A549 (cell line): ENCODE measurements around the gene SHC3.

Experiments
- BHLHE40 ChIP-seq: IDR thresholded peaks from 2 replicates; pipeline ENCODE4 v1.6.1; 2012; ENCODE audit warnings: low read depth, low read length, inconsistent platforms
- CHD2 ChIP-seq: fragments of 150-350 bp; IDR thresholded peaks from 2 replicates; pipeline ENCODE4 v1.6.1; 2014; ENCODE audit warnings: low read length; ENCODE audit not compliant: partially characterized antibody
- CTCF ChIP-seq: fragments of >200 bp; sonication (Bioruptor Twin); formaldehyde crosslinking; IDR thresholded peaks from 3 replicates; pipeline ENCODE4 v1.5.1; 2016
- EP300 ChIP-seq, 2 experiments: fragments of >200 bp; sonication (Bioruptor Twin); formaldehyde crosslinking; IDR thresholded peaks; 2 replicates in 1 of 2; 3 replicates in 1 of 2; pipeline ENCODE4 v1.6.1; 2016 to 2017
- MAX ChIP-seq: IDR thresholded peaks from 2 replicates; pipeline ENCODE4 v1.6.1; 2012
- RAD21 ChIP-seq, 2 experiments: fragments of >200 bp in 1 of 2; sonication (Bioruptor Twin) in 1 of 2; formaldehyde crosslinking in 1 of 2; IDR thresholded peaks in 1 of 2; conservative IDR thresholded peaks in 1 of 2; 2 replicates in 1 of 2; 3 replicates in 1 of 2; pipeline ENCODE4 v1.6.1; 2012 to 2018; ENCODE audit warnings: inconsistent platforms in 1 of 2
- RCOR1 ChIP-seq: fragments of 150-350 bp; IDR thresholded peaks from 2 replicates; pipeline ENCODE4 v1.6.1; 2014; ENCODE audit warnings: antibody characterized with exemption, low read length, low read depth
- ZNF302 ChIP-seq: fragments of 250-450 bp; sonication (Bioruptor Pico); IDR thresholded peaks from 2 replicates; pipeline ENCODE4 v1.9.0; 2021; ENCODE audit warnings: inconsistent platforms, mild to moderate bottlenecking, moderate library complexity
- ZSCAN20 ChIP-seq: fragments of 250-450 bp; sonication (Bioruptor Pico); IDR thresholded peaks from 2 replicates; pipeline ENCODE4 v1.8.0; 2022; ENCODE audit warnings: mild to moderate bottlenecking, moderate library complexity
- TF ChIP-seq, protein P1 (sequence below): fragments of 250-450 bp; sonication (Bioruptor Pico); IDR thresholded peaks from 2 replicates; pipeline ENCODE4 v1.5.0; 2021; ENCODE audit warnings: mild to moderate bottlenecking, moderate library complexity, borderline replicate concordance
- TF ChIP-seq, protein P2 (sequence below): fragments of 200-600 bp; sonication (generic); IDR thresholded peaks from 2 replicates; pipeline ENCODE4 v1.6.1; 2016; ENCODE audit warnings: antibody characterized with exemption, mild to moderate bottlenecking, moderate library complexity

GRCh38 chr9:89008744-89009545, 169.7 kb downstream of the SHC3 start:
- TF ChIP-seq CTCF (no peak), MAX (no peak), BHLHE40 (no peak), RAD21 (conservative IDR thresholded peaks at IDR 0.05 in 1 of 2, IDR thresholded peaks at IDR 0.05 in 1 of 2) (peak in 1 of 2 experiments; percentile 28; a peak in 2 of 5 replicates), EP300 (IDR thresholded peaks at IDR 0.05) (no peak), RCOR1 (no peak), ZNF302 (CRISPR knock-in tag) (no peak), ZSCAN20 (CRISPR knock-in tag) (no peak), CHD2 (no peak)
- TF ChIP-seq, protein P1, sequence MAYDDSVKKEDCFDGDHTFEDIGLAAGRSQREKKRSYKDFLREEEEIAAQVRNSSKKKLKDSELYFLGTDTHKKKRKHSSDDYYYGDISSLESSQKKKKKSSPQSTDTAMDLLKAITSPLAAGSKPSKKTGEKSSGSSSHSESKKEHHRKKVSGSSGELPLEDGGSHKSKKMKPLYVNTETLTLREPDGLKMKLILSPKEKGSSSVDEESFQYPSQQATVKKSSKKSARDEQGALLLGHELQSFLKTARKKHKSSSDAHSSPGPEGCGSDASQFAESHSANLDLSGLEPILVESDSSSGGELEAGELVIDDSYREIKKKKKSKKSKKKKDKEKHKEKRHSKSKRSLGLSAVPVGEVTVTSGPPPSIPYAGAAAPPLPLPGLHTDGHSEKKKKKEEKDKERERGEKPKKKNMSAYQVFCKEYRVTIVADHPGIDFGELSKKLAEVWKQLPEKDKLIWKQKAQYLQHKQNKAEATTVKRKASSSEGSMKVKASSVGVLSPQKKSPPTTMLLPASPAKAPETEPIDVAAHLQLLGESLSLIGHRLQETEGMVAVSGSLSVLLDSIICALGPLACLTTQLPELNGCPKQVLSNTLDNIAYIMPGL (CRISPR knock-in tag), result no peak
- TF ChIP-seq, protein P2, sequence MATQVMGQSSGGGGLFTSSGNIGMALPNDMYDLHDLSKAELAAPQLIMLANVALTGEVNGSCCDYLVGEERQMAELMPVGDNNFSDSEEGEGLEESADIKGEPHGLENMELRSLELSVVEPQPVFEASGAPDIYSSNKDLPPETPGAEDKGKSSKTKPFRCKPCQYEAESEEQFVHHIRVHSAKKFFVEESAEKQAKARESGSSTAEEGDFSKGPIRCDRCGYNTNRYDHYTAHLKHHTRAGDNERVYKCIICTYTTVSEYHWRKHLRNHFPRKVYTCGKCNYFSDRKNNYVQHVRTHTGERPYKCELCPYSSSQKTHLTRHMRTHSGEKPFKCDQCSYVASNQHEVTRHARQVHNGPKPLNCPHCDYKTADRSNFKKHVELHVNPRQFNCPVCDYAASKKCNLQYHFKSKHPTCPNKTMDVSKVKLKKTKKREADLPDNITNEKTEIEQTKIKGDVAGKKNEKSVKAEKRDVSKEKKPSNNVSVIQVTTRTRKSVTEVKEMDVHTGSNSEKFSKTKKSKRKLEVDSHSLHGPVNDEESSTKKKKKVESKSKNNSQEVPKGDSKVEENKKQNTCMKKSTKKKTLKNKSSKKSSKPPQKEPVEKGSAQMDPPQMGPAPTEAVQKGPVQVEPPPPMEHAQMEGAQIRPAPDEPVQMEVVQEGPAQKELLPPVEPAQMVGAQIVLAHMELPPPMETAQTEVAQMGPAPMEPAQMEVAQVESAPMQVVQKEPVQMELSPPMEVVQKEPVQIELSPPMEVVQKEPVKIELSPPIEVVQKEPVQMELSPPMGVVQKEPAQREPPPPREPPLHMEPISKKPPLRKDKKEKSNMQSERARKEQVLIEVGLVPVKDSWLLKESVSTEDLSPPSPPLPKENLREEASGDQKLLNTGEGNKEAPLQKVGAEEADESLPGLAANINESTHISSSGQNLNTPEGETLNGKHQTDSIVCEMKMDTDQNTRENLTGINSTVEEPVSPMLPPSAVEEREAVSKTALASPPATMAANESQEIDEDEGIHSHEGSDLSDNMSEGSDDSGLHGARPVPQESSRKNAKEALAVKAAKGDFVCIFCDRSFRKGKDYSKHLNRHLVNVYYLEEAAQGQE, result no peak
